ENCODE measurements around the gene PTPN23. TPM values are rescaled to one million over a fixed set of nuclear protein-coding genes. Genes with fewer than 3 reads are reported as not detected.
"Not testable (repeated sequence)": the region's sequence is repeated elsewhere in the genome, so short reads cannot be mapped to it uniquely, and the experiment has no call there.

PTPN23 gene
- polyA plus RNA-seq, 1 experiment: 1.3 TPM

- no peaks in the 10 kb centered on the region for H3K27me3 ChIP-seq (ENCODE audit: control insufficient read depth, insufficient read depth, low read length)
- POLR2A ChIA-PET: interaction anchor here (1.3 kb wide), 1 partner anchor 33 kb away, joined by 4 read pairs; the partner anchor contains the start of gene PTPN23
- H3K27ac ChIP-seq (ENCODE audit: low read depth, low read length): peak overlapping the region; percentile 54
- peak; percentile 55 for DNase-seq (ENCODE audit: low read depth, low spot score)
- TF ChIP-seq, protein P1, sequence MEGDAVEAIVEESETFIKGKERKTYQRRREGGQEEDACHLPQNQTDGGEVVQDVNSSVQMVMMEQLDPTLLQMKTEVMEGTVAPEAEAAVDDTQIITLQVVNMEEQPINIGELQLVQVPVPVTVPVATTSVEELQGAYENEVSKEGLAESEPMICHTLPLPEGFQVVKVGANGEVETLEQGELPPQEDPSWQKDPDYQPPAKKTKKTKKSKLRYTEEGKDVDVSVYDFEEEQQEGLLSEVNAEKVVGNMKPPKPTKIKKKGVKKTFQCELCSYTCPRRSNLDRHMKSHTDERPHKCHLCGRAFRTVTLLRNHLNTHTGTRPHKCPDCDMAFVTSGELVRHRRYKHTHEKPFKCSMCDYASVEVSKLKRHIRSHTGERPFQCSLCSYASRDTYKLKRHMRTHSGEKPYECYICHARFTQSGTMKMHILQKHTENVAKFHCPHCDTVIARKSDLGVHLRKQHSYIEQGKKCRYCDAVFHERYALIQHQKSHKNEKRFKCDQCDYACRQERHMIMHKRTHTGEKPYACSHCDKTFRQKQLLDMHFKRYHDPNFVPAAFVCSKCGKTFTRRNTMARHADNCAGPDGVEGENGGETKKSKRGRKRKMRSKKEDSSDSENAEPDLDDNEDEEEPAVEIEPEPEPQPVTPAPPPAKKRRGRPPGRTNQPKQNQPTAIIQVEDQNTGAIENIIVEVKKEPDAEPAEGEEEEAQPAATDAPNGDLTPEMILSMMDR (IDR thresholded peaks at IDR 0.05; ENCODE audit: low read depth, low read length): no peak
- H3K9me3 ChIP-seq (ENCODE audit: control insufficient read depth, insufficient read depth, low read length): no peaks in the 10 kb centered on the region
- CTCF ChIA-PET: interaction anchor here (0.6 kb wide), 1 partner anchor 413 kb away, joined by 3 read pairs; no protein-coding TSS in a partner anchor
- no peak overlapping the region for H3K4me3 ChIP-seq (ENCODE audit: low read depth, low read length)
These were observed 33.5 kb upstream of the PTPN23 start for GRCh38 chr3:47347217-47347801.

- TF ChIP-seq, protein P1 (IDR thresholded peaks at IDR 0.05; ENCODE audit: low read depth, low read length): no peak
- Histone ChIP-seq H3K9me3 (ENCODE audit: control insufficient read depth, insufficient read depth, low read length) (no peaks in the 10 kb centered on the region), H3K4me3 (ENCODE audit: low read depth, low read length) (no peak overlapping the region), H3K27me3 (ENCODE audit: control insufficient read depth, insufficient read depth, low read length) (no peaks in the 10 kb centered on the region), H3K27ac (ENCODE audit: low read depth, low read length) (no peak overlapping the region)
- CTCF ChIA-PET: interaction anchor here (0.8 kb wide), 1 partner anchor 503 kb away, joined by 6 read pairs; no protein-coding TSS in a partner anchor
- POLR2A ChIA-PET: no interaction called here
- no peak for DNase-seq (ENCODE audit: low read depth, low spot score)
These were observed 32.2 kb upstream of the PTPN23 start for GRCh38 chr3:47348411-47349154.

GRCh38 chr3:47355010-47355409, 25.8 kb upstream of the PTPN23 start:
- peaks cover 34% of the 10 kb centered on the region for H3K9me3 ChIP-seq (ENCODE audit: control insufficient read depth, insufficient read depth, low read length)
- no peak overlapping the region for H3K4me3 ChIP-seq (ENCODE audit: low read depth, low read length)
- ChIA-PET POLR2A (no interaction called here), CTCF (no interaction called here)
- no peaks in the 10 kb centered on the region for H3K27me3 ChIP-seq (ENCODE audit: control insufficient read depth, insufficient read depth, low read length)
- no peak for DNase-seq (ENCODE audit: low read depth, low spot score)
- TF ChIP-seq, protein P1 (IDR thresholded peaks at IDR 0.05; ENCODE audit: low read depth, low read length): no peak
- H3K27ac ChIP-seq (ENCODE audit: low read depth, low read length): no peak overlapping the region

GRCh38 chr3:47356201-47356600, 24.6 kb upstream of the PTPN23 start:
- no peak for DNase-seq (ENCODE audit: low read depth, low spot score)
- ChIA-PET POLR2A (no interaction called here), CTCF (no interaction called here)
- H3K9me3 ChIP-seq (ENCODE audit: control insufficient read depth, insufficient read depth, low read length): peaks cover 39% of the 10 kb centered on the region
- TF ChIP-seq, protein P1 (IDR thresholded peaks at IDR 0.05; ENCODE audit: low read depth, low read length): no peak
- H3K27ac ChIP-seq (ENCODE audit: low read depth, low read length): no peak overlapping the region
- no peak overlapping the region for H3K4me3 ChIP-seq (ENCODE audit: low read depth, low read length)
- H3K27me3 ChIP-seq (ENCODE audit: control insufficient read depth, insufficient read depth, low read length): no peaks in the 10 kb centered on the region

- H3K27me3 ChIP-seq (ENCODE audit: control insufficient read depth, insufficient read depth, low read length): no peaks in the 10 kb centered on the region
- ChIA-PET CTCF (no interaction called here), POLR2A (no interaction called here)
- H3K4me3 ChIP-seq (ENCODE audit: low read depth, low read length): no peak overlapping the region
- DNase-seq (ENCODE audit: low read depth, low spot score): no peak
- no peak overlapping the region for H3K27ac ChIP-seq (ENCODE audit: low read depth, low read length)
- peaks cover 39% of the 10 kb centered on the region for H3K9me3 ChIP-seq (ENCODE audit: control insufficient read depth, insufficient read depth, low read length)
- TF ChIP-seq, protein P1 (IDR thresholded peaks at IDR 0.05; ENCODE audit: low read depth, low read length): no peak
These were observed 21.5 kb upstream of the PTPN23 start for GRCh38 chr3:47359323-47359722.

GRCh38 chr3:47360110-47360517, 20.7 kb upstream of the PTPN23 start:
- H3K4me3 ChIP-seq (ENCODE audit: low read depth, low read length); H3K27me3 ChIP-seq (ENCODE audit: control insufficient read depth, insufficient read depth, low read length); DNase-seq (ENCODE audit: low read depth, low spot score); H3K27ac ChIP-seq (ENCODE audit: low read depth, low read length); POLR2A ChIA-PET: not testable (repeated sequence)
- H3K9me3 ChIP-seq (ENCODE audit: control insufficient read depth, insufficient read depth, low read length): peaks cover 39% of the 10 kb centered on the region
- CTCF ChIA-PET: interaction anchor here (0.8 kb wide), 1 partner anchor 10 kb away, joined by 4 read pairs; no protein-coding TSS in a partner anchor

All from AG04450 (cell line).